ENCODE measurements around the gene NTHL1. TPM values are rescaled to one million over a fixed set of nuclear protein-coding genes. Genes with fewer than 3 reads are reported as not detected.
"Not testable (repeated sequence)": the region's sequence is repeated elsewhere in the genome, so short reads cannot be mapped to it uniquely, and the experiment has no call there.

Gene NTHL1
- total RNA-seq, 1 experiment from 2014 or later, result 33.9 TPM

DNA sequence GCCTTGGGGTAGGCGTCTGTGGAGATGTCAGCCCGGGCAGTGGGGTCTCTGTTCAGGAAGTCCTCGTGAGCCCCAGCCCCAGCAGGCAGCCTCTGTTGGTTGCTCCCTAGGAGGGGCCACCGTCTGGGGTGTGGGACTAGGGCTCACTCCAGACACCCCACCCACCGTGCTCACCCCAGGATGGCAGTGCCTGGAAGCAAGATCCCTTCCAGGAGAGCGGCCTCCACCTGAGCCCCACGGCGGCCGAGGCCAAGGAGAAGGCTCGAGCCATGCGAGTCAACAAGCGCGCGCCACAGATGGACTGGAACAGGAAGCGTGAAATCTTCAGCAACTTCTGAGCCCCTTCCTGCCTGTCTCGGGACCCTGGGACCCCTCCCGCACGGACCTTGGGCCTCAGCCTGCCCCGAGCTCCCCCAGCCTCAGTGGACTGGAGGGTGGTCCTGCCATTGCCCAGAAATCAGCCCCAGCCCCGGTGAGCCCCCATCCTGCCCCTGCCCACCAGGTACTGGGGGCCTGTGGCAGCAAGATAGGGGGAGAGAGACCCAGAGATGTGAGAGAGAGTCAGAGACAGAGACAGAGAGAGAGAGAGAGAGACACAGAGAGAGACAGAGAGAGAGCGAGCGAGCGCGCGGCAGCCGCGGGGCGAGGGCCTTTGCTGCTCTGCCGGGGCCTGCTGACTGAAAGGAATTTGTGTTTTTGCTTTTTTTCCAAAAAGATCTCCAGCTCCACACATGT lies 9.8 kb downstream of the NTHL1 start:
- Histone ChIP-seq H3K9me3 (replicated peaks) (no peaks in the 10 kb centered on the region), H3K27me3 (replicated peaks) (no peaks in the 10 kb centered on the region), H3K4me3 (no peak overlapping the region), H3K36me3 (peaks cover 72% of the 10 kb centered on the region), H3K27ac (no peak overlapping the region), H3K4me1 (replicated peaks) (peaks cover 88% of the 10 kb centered on the region)
- no peak for DNase-seq (ENCODE audit: low read depth in 1 of 2, low spot score in 2 of 2)

DNA sequence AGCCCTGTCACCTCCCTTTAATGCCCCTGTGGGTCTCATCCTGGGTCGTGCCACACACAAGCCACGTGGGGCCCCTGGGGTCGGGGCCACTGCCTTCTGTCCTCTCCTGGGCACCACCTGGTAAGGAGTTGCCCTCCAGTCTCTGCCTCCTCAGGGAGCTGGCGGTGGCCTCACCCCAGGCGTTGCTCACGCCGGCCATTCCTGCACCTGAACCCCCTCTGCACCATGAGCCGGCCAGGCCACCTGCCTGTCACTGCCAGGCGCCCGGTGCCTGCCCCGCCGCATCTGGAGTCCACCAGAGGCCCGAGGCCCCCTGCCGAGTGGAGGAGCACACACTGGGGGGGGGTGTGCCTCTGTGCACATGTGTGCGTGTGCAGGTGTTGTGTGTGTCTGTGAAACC lies 10.5 kb downstream of the NTHL1 start:
- no peak for DNase-seq (ENCODE audit: low read depth in 1 of 2, low spot score in 2 of 2)
- Histone ChIP-seq H3K36me3 (peaks cover 79% of the 10 kb centered on the region), H3K4me1 (replicated peaks) (peaks cover 94% of the 10 kb centered on the region), H3K4me3 (no peak overlapping the region), H3K9me3 (replicated peaks) (no peaks in the 10 kb centered on the region), H3K27me3 (replicated peaks) (no peaks in the 10 kb centered on the region), H3K27ac (no peak overlapping the region)

DNA sequence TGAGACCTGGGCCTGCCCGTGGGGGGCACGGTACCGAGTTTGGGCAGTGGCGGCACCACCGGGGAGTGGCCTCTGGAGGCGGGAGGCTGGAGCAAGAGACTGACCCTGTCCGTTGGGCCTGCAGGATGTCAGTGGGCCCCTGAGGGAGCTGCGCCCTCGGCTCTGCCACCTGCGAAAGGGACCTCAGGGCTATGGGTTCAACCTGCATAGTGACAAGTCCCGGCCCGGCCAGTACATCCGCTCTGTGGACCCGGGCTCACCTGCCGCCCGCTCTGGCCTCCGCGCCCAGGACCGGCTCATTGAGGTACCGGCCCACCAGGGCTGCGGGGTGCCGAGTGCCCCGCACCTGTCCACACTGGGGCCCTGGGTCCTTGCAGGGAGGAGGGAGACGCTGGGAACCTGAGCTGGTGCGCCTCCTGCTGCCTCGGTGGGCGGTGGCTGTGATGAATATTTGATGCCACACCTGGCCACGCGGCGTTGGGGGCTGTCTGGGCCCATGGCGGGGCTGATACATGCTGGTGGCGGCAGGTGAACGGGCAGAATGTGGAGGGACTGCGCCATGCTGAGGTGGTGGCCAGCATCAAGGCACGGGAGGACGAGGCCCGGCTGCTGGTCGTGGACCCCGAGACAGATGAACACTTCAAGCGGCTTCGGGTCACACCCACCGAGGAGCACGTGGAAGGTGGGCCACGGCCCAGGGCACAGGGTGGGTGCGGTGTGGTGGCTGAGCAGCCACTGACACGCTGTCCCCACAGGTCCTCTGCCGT lies 11.3 kb downstream of the NTHL1 start:
- H3K4me3 ChIP-seq, result peak overlapping the region; percentile 28
- no peaks in the 10 kb centered on the region for H3K9me3 ChIP-seq (replicated peaks)
- peaks cover 88% of the 10 kb centered on the region for H3K4me1 ChIP-seq (replicated peaks)
- no peak for DNase-seq (ENCODE audit: low read depth in 1 of 2, low spot score in 2 of 2)
- peak overlapping the region; percentile 74 for H3K27ac ChIP-seq
- no peaks in the 10 kb centered on the region for H3K27me3 ChIP-seq (replicated peaks)
- peaks cover 73% of the 10 kb centered on the region for H3K36me3 ChIP-seq

DNA sequence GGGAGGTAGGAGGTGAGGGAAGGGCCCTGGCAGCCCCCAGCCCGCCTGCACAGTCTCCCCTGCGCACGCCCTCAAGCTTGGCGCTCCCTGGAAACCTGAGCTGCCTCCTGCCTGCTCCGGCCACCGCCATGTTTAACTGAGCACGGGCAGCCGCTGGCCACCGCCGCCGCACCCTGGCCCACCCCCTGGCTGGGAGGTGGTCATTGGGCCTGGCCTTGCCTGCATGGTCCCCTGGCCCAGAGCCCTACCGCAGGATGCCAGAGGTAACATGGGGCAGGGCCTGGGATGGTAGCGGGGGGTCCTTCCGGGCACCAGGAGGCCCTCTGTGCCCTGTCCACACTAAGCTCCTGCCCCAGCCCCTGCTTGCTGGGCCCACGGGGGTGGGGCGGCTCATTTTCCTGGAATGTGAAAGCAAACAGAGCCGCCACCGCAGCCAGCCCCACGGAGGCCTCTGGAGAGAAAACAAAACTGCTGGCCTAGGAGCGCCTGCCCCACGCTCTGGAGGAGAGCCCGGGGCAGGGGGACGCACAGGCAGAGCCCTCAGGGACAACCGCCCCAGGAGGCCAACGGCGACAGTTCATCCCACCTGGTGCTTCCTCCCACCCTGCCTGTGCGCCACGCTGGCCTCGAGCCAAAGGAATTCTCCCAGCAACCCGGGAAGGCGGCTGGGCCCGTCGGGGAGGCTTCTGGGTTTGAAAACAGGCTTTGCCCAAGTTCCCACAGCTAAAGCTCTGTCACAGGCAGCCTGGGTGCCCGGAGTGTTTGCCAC lies 12.0 kb downstream of the NTHL1 start:
- Histone ChIP-seq H3K27me3 (replicated peaks) (no peaks in the 10 kb centered on the region), H3K4me3 (peak overlapping the region; percentile 28), H3K27ac (peak overlapping the region; percentile 74), H3K4me1 (replicated peaks) (peaks cover 80% of the 10 kb centered on the region), H3K9me3 (replicated peaks) (no peaks in the 10 kb centered on the region), H3K36me3 (peaks cover 67% of the 10 kb centered on the region)
- DNase-seq (ENCODE audit: low read depth in 1 of 2, low spot score in 2 of 2), result peak; percentile 97

DNA sequence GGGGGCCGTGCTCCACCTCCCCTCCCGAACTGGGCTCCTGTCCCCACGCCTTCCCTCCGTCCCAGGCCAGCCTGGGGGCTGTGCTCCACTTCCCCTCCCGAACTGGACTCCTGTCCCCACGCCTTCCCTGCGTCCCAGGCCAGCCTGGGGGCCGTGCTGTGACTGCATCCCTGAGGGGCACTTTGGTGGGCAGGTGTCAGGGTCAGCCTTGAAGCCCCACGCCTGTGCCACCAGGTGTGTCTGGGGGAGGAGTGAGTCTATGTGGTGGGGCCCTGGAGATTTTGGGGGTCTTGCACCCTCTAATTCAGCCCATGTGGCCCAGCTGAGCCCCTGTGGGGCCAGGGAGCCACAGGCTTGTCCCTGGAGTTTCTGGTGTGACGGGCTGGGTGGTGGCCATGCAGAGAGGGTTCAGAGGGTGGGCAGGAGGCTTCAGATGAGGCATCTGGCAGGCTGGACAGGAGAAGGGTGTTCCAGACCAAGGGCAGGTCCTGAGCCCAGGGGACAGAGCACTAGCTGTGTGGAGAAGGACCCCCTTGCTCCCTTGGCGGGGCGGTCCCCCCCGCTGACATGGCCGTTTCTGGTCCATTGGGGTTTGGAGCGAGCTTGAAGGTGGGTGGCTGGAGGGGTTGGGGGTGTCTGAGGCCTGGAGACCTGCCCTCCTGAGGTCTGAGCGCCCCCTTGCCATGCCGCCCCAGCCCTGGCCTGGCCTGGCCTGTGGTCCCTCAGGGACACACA lies 12.8 kb downstream of the NTHL1 start:
- H3K27me3 ChIP-seq (replicated peaks), result no peaks in the 10 kb centered on the region
- H3K4me3 ChIP-seq, result peak overlapping the region; percentile 28
- no peak for DNase-seq (ENCODE audit: low read depth in 1 of 2, low spot score in 2 of 2)
- peaks cover 64% of the 10 kb centered on the region for H3K36me3 ChIP-seq
- H3K9me3 ChIP-seq (replicated peaks), result no peaks in the 10 kb centered on the region
- peak overlapping the region; percentile 74 for H3K27ac ChIP-seq
- peaks cover 73% of the 10 kb centered on the region for H3K4me1 ChIP-seq (replicated peaks)

DNA sequence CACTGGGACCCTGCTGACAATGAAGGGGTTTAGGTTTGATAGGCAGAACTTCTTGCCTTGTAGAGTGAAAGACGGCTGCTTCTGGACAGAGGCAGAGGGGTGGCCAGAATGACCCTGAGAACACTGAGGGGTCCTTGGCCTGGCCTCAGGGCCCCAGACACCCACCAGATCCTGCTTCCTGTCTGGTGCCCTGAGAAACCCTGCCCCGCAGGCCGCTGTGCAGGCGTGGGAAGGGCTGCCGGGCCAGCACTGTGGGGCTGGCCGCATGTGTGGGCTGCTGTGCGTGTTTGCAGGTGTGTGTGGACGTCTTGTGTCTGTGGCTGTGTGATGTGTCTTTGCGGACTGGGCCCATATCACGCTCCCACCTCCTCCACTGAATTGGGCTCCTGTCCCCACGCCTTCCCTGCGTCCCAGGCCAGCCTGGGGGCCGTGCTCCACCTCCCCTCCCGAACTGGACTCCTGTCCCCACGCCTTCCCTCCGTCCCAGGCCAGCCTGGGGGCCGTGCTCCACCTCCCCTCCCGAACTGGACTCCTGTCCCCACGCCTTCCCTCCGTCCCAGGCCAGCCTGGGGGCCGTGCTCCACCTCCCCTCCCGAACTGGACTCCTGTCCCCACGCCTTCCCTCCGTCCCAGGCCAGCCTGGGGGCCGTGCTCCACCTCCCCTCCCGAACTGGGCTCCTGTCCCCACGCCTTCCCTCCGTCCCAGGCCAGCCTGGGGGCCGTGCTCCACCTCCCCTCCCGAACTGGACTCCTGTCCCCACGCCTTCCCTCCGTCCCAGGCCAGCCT lies 13.5 kb downstream of the NTHL1 start:
- DNase-seq (ENCODE audit: low read depth in 1 of 2, low spot score in 2 of 2); H3K9me3 ChIP-seq (replicated peaks): not testable (repeated sequence)
- peaks cover 65% of the 10 kb centered on the region for H3K4me1 ChIP-seq (replicated peaks)

DNA sequence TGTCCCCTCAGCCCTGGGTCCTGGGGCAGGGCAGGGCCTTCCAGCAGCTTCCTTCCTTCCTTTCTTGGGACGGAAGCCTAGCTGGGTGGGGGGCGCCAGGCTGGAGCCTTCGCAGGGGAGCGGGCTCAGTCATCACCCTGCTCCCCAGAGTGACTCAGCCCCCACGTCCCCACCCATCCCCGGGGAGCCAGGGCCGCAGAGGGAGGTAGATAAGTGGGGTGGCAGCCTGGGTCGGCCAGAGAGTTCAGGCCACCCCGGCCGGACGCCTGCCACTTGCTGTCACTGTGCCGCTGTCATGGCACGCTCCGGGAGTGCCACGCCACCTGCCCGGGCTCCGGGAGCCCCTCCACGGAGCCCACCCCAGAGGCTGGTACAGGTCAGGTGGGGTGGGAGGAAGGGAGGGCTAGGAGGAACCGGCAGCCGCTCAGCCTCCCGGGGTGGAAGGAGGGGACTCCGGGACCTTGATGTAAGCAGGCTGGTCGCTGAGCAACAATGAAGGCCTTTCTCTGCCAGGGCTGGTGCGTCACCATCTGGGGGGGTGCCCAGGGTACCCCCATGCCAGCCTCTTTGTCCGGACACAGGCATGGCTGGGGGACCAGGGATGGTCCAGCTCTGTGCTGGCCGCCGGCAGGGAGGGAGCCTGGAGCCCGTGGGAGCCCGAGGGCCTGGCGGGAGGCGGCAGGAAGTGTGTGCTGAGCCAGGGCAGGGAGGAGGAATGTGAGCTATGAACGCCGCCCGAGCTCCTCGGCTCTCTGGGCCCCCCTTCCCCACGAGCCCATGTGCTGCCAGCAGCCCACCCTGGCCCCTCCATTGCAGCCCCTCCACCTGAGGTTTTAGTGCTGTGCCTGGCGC lies 14.4 kb downstream of the NTHL1 start:
- peak; percentile 78 to 79 for DNase-seq (ENCODE audit: low read depth in 1 of 2, low spot score in 2 of 2)
- Histone ChIP-seq H3K27me3 (replicated peaks) (no peaks in the 10 kb centered on the region), H3K9me3 (replicated peaks) (no peaks in the 10 kb centered on the region), H3K4me1 (replicated peaks) (peaks cover 57% of the 10 kb centered on the region), H3K36me3 (peaks cover 54% of the 10 kb centered on the region), H3K27ac (peak overlapping the region; percentile 85), H3K4me3 (peak overlapping the region; percentile 50)

More for the DNA sequence above, 13.5 kb downstream of the NTHL1 start:
- H3K4me3 ChIP-seq, result peak overlapping the region; percentile 50
- peak overlapping the region; percentile 85 for H3K27ac ChIP-seq
- not testable (repeated sequence) for H3K27me3 ChIP-seq (replicated peaks)
- H3K36me3 ChIP-seq, result peaks cover 62% of the 10 kb centered on the region

DNA sequence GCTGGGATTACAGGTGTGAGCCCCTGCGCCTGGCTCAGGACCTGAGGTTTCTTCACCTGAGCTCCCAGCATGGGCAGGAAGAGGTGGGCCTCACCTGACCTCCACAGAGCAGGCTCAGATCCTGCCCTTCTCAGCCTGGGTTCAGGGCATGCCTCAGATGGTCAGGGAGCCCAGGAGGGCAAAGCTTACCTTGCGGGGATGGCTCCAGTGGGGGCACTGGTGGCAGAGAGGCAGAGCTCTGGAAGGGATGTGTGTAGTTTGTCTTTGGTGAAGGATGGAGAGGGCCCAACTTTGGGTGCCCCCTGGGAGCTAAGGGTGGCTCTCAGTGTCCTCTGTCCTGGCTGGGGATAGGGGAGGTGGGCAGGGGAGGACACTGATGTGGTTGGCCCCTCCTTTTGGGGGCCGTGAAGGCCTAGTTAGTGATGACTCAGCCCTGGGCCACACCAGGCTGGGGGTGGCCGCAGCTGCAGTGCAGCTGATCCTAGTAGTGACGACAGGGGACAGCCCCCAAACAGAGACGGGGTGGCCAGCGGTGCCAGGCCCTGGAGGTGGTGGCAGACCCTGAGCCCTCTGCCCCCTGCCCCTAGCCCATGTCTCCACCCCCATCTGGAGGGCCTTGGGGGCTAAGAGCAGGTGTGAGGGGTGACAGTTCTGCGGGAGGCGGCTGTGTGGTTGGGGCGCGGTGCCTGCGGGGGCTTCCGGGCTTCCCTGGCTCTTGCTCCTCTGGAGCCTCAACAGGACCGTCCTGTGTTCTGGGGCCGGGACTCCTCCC lies 15.2 kb downstream of the NTHL1 start:
- H3K27ac ChIP-seq, result peak overlapping the region; percentile 85
- H3K27me3 ChIP-seq (replicated peaks), result no peaks in the 10 kb centered on the region
- no peaks in the 10 kb centered on the region for H3K9me3 ChIP-seq (replicated peaks)
- peaks cover 47% of the 10 kb centered on the region for H3K36me3 ChIP-seq
- H3K4me3 ChIP-seq, result peak overlapping the region; percentile 50
- DNase-seq (ENCODE audit: low read depth in 1 of 2, low spot score in 2 of 2), result peak in 1 of 2 experiments; percentile 29
- peaks cover 55% of the 10 kb centered on the region for H3K4me1 ChIP-seq (replicated peaks)

DNA sequence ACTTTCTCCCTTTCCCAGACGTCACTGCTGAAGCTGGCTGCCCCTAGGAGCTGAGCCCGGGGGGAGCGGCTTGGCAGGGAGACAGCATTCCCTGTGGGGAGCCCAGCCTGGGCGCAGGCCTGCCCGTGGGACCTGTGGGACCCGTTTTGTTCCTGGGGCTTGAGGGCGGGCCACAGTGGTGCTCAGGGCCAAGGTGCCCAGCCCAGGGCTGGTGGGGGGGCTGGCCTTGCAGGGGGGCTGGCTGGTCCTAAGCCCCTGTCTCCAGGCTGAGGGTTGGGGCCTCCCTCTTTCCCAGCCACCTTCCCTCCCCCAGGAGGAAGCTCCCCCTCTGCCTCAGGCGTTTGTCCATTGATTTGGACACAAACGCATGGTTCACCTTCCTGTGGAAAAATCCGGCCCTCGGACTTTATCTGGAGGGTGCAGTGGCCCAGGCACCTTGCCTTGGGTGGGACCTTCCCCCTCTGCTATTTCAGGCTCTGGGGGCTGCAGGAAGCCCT lies 16.5 kb downstream of the NTHL1 start:
- no peak for DNase-seq (ENCODE audit: low read depth in 1 of 2, low spot score in 2 of 2)
- H3K27me3 ChIP-seq (replicated peaks), result no peaks in the 10 kb centered on the region
- peaks cover 52% of the 10 kb centered on the region for H3K4me1 ChIP-seq (replicated peaks)
- no peak overlapping the region for H3K27ac ChIP-seq
- H3K4me3 ChIP-seq, result no peak overlapping the region
- H3K36me3 ChIP-seq, result peaks cover 34% of the 10 kb centered on the region
- no peaks in the 10 kb centered on the region for H3K9me3 ChIP-seq (replicated peaks)

DNA sequence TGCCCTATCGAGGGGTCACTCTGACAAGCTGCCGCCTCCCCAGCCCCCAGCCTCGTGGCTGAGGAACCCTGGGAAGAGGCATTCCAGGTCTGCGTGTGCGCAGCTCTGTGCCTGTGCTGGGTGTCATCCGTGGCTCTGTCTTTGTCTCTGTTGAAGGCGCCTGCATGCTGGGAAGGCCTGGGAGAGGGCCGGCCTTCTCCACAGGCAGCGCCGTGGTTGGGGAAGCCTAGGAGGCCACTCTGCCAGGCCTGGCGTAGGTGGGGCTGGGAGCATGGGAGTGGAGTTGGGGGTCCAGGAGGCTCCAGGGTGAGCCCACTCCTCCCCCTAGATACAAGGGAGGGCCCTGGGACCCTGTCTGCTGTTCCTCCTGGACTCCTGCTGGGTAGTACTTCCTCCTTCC lies 17.6 kb downstream of the NTHL1 start:
- Histone ChIP-seq H3K4me3 (no peak overlapping the region), H3K27ac (no peak overlapping the region), H3K4me1 (replicated peaks) (peaks cover 42% of the 10 kb centered on the region), H3K36me3 (peaks cover 26% of the 10 kb centered on the region), H3K9me3 (replicated peaks) (no peaks in the 10 kb centered on the region), H3K27me3 (replicated peaks) (no peaks in the 10 kb centered on the region)
- DNase-seq (ENCODE audit: low read depth in 1 of 2, low spot score in 2 of 2), result no peak

DNA sequence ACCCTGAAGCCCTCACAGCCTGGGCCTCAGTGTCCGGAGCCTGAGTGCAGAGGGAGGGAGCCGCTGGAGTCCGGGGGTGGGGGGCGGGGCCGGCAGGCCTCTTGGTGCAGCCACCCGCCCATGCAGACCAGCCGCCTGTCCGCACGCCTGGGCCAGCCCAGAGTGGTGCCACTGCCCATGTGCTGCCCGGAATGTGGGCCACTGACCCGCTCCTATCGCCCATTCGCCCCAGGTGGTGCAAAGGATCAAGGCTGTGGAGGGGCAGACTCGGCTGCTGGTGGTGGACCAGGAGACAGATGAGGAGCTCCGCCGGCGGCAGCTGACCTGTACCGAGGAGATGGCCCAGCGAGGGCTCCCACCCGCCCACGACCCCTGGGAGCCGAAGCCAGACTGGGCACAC lies 18.3 kb downstream of the NTHL1 start:
- Histone ChIP-seq H3K27ac (no peak overlapping the region), H3K4me3 (no peak overlapping the region), H3K9me3 (replicated peaks) (no peaks in the 10 kb centered on the region), H3K4me1 (replicated peaks) (peaks cover 37% of the 10 kb centered on the region), H3K27me3 (replicated peaks) (no peaks in the 10 kb centered on the region), H3K36me3 (peaks cover 23% of the 10 kb centered on the region)
- no peak for DNase-seq (ENCODE audit: low read depth in 1 of 2, low spot score in 2 of 2)

Data from SJSA1 (cell line).